Spleen (tissue), 11 donors: ENCODE measurements around the gene CDH7. TPM values are rescaled to one million over a fixed set of nuclear protein-coding genes. Genes with fewer than 3 reads are reported as not detected.

Experiments
- DNase-seq: peaks from one replicate; pipeline ENCODE4 v3.0.0-alpha.2; 2020
- H3K27ac ChIP-seq, 8 donors: fragments of 200-600 bp; sonication (generic) in 7 of 8; 1 replicate in 4 of 8; 2 replicates in 4 of 8; pipeline versions ENCODE4 v1.5.0 to v1.8.0; 2016 to 2021; ENCODE audit warnings: inconsistent platforms in 4 of 8, mild to moderate bottlenecking in 4 of 8, moderate library complexity in 1 of 8
- H3K27me3 ChIP-seq, 7 donors: fragments of 200-600 bp; sonication (generic) in 6 of 7; replicated peaks in 1 of 7; 1 replicate in 4 of 7; 2 replicates in 3 of 7; pipeline versions ENCODE4 v1.5.0 to v1.8.0; 2016 to 2021; ENCODE audit warnings: inconsistent platforms in 3 of 7, mild to moderate bottlenecking in 1 of 7
- H3K36me3 ChIP-seq, 6 donors: fragments of 200-600 bp; sonication (generic) in 5 of 6; 1 replicate in 4 of 6; 2 replicates in 2 of 6; pipeline versions ENCODE4 v1.5.0 to v1.8.0; 2016 to 2021; ENCODE audit warnings: inconsistent platforms in 2 of 6
- H3K4me1 ChIP-seq, 6 donors: fragments of 200-600 bp; sonication (generic) in 5 of 6; 1 replicate in 3 of 6; 2 replicates in 3 of 6; pipeline versions ENCODE4 v1.5.0 to v1.8.0; 2016 to 2021; ENCODE audit warnings: inconsistent platforms in 3 of 6
- H3K4me3 ChIP-seq, 8 donors: fragments of 200-600 bp; sonication (generic) in 7 of 8; 1 replicate in 4 of 8; 2 replicates in 4 of 8; pipeline versions ENCODE4 v1.5.0 to v1.8.0; 2016 to 2021; ENCODE audit warnings: inconsistent platforms in 4 of 8, mild to moderate bottlenecking in 4 of 8, moderate library complexity in 2 of 8
- H3K9me3 ChIP-seq, 8 donors: fragments of 200-600 bp; sonication (generic) in 7 of 8; 1 replicate in 4 of 8; 2 replicates in 4 of 8; pipeline versions ENCODE4 v1.5.0 to v1.8.0; 2016 to 2021; ENCODE audit warnings: inconsistent platforms in 4 of 8
- POLR2A ChIP-seq, 3 donors: fragments of 450-650 bp; IDR thresholded peaks; one replicate each; pipeline ENCODE4 v1.5.1; 2017; ENCODE audit warnings: antibody characterized with exemption in 3 of 3, mild to moderate bottlenecking in 1 of 3
- POLR2AphosphoS5 ChIP-seq, 3 donors: sonication (generic); formaldehyde crosslinking; IDR thresholded peaks; one replicate each; pipeline ENCODE4 v1.5.1; 2017; ENCODE audit warnings: antibody characterized with exemption in 3 of 3
- WGBS, 5 donors: extraction: QIAGEN DNeasy Blood & Tissue Kit in 3 of 5; methylation state at CpG; one replicate each; pipeline versions ENCODE4 v1.1.5 to v1.1.7; 2013 to 2018; 5-methylcytosine and 5-hydroxymethylcytosine counted together
- intact Hi-C: fragments of 100-400 bp; cut with DNase I; formaldehyde crosslinking; loops from one replicate; pipeline ENCODE4 v1.15.0; 2023; ENCODE audit warnings: low total_unique reads
- polyA plus RNA-seq, 3 donors: library from polyadenylated mRNA; stranded (reverse); fragments of 200-250 nt; gene quantifications; one replicate each; pipeline ENCODE4 v1.2.1, GENCODE V29; 2013
- total RNA-seq, 7 donors: library from RNA; depleted of rRNA in 3 of 7; stranded (reverse); fragments of >200 nt in 3 of 7; fragmentation: NEBNext Ultra II Directional in 4 of 7; extraction: Animal tissue kit (Norgen Biotek cat#: 25700) in 4 of 7; gene quantifications; one replicate each; pipeline versions ENCODE4 v1.1.0 to v1.2.1, GENCODE V29; 2016 to 2021
- TF ChIP-seq, protein P1 (sequence below), 11 experiments: fragments of 200-600 bp in 7 of 11; fragments of 450-650 bp in 4 of 11; sonication (generic) in 4 of 11; IDR thresholded peaks in 8 of 11; conservative IDR thresholded peaks in 3 of 11; 1 replicate in 7 of 11; 2 replicates in 4 of 11; pipeline versions ENCODE4 v1.4.0 to v1.8.0; 2016 to 2021; ENCODE audit warnings: antibody characterized with exemption in 11 of 11, inconsistent platforms in 4 of 11, mild to moderate bottlenecking in 1 of 11
- donor health status: healthy with polysubstance abuse.
- donor health status: DM: no; HTN: no; CAD: no; lungs with moderate emphysema.
- donor health status: DM: no; HTN: no; CAD: no.
- donor health status: Bipolar disorder and iron deficiency.
- donor health status: healthy.
- donor health status: DM: no; HTN: no; CAD: no.
- donor health status: DM: yes; HTN: yes; CAD: no.

The CDH7 gene
- total and polyA plus RNA-seq, 10 donors, result under 0.01 to 0.09 (median 0.06) TPM; not detected in 6

DNA sequence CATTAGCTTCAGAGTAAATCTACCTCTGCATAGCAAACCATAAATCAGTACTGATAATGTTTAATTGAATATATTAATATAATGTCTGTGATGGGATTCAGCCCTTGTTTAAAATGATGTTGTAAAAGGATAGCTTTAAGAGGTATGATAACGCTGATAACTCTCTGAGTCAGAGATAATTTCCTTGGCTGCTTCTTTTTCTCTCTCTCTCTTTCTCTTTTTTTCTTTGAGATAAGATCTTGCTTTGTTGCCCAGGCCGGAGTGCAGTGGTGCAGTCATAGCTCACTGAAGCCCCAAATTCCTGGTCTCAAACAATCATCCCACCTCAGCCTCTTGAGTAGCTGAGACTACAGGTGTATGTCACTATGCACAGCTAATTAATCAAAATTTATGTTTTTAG, 35.7 kb downstream of the CDH7 start:
- H3K4me3 ChIP-seq, result no peak overlapping the region
- no peaks in the 10 kb centered on the region for H3K4me1 ChIP-seq
- TF ChIP-seq POLR2AphosphoS5 (IDR thresholded peaks at IDR 0.05) (no peak), POLR2A (IDR thresholded peaks at IDR 0.05) (no peak)
- TF ChIP-seq, protein P1, sequence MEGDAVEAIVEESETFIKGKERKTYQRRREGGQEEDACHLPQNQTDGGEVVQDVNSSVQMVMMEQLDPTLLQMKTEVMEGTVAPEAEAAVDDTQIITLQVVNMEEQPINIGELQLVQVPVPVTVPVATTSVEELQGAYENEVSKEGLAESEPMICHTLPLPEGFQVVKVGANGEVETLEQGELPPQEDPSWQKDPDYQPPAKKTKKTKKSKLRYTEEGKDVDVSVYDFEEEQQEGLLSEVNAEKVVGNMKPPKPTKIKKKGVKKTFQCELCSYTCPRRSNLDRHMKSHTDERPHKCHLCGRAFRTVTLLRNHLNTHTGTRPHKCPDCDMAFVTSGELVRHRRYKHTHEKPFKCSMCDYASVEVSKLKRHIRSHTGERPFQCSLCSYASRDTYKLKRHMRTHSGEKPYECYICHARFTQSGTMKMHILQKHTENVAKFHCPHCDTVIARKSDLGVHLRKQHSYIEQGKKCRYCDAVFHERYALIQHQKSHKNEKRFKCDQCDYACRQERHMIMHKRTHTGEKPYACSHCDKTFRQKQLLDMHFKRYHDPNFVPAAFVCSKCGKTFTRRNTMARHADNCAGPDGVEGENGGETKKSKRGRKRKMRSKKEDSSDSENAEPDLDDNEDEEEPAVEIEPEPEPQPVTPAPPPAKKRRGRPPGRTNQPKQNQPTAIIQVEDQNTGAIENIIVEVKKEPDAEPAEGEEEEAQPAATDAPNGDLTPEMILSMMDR (IDR thresholded peaks at IDR 0.05 in 8 of 11, conservative IDR thresholded peaks at IDR 0.05 in 3 of 11), result no peak
- peaks cover 0 to 4% (median 0%) of the 10 kb centered on the region in 8 donors for H3K9me3 ChIP-seq
- no peaks in the 10 kb centered on the region for H3K36me3 ChIP-seq
- H3K27ac ChIP-seq, result no peak overlapping the region
- no peak for DNase-seq
- intact Hi-C loops, result no loop called here
- H3K27me3 ChIP-seq, result no peaks in the 10 kb centered on the region
- WGBS, 5 donors, result 64 to 78% (median 74%) methylated on average over 2 of the region's 2 CpGs

DNA sequence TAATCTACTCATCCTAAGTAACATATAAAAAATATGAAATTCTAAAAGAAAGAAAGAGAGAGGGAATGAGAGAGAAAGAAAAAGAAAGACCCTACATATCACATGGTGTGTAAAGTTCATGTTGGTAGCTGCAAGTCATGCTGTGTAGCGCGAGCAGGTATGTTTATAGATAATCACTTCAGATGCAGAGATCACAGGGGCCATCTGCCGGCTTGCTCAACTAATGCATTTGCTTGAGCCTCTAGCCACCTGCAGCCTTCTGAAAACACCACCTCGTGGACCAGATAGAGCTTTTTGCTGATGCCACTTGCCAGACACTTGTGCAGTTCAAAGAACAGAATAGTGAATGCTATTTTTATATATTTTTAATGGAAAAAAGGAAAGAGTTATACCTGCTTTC, 37.6 kb downstream of the CDH7 start:
- WGBS, 5 donors, result 50 to 79% (median 65%) methylated on average over 4 of the region's 4 CpGs
- no peaks in the 10 kb centered on the region for H3K9me3 ChIP-seq
- intact Hi-C loops, result no loop called here
- TF ChIP-seq POLR2A (IDR thresholded peaks at IDR 0.05) (no peak), POLR2AphosphoS5 (IDR thresholded peaks at IDR 0.05) (no peak)
- TF ChIP-seq, protein P1 (IDR thresholded peaks at IDR 0.05 in 8 of 11, conservative IDR thresholded peaks at IDR 0.05 in 3 of 11), result no peak
- no peak overlapping the region for H3K4me3 ChIP-seq
- H3K4me1 ChIP-seq, result no peaks in the 10 kb centered on the region
- H3K27me3 ChIP-seq, result no peaks in the 10 kb centered on the region
- DNase-seq, result no peak
- H3K27ac ChIP-seq, result no peak overlapping the region
- no peaks in the 10 kb centered on the region for H3K36me3 ChIP-seq

DNA sequence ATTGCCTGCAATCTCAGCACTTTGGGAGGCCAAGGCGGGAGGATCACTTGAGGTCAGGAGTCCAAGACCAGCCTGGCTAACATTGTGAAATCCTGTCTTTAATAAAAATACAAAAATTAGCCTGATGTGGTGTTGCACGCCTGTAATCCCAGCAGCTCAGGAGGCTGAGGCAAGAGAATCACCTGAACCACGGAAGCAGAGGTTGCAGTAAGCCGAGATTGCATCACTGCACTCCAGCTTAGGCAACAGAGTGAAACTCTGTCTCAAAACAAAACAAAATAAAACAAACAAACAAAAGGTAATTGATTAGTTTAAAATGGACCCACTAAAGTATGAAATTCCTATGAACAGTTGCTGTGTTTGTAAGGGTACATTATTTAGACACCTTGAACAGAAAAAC, 39.8 kb downstream of the CDH7 start:
- 80 to 92% (median 84%) methylated on average over 4 of the region's 4 CpGs for WGBS, 5 donors

DNA sequence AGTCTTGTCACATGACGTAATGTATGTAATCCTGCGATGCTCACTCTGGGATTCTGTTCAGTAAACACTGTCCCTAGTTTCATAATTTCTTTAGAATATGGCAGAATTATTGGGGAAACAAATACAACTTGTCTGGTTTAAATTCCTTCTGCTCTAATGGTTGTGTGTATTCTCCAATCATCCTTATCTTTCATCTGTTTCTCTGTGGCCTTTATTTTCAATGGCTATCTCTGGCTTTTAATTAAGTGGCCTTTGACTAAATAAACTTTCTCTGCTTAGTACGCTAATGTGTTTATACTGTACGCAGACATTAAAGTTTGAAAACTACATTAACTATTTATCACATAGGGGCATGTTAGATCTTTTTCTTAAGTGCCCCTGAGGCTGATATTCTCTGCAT, 40.9 kb downstream of the CDH7 start:
- TF ChIP-seq, protein P1 (IDR thresholded peaks at IDR 0.05 in 8 of 11, conservative IDR thresholded peaks at IDR 0.05 in 3 of 11), result no peak
- TF ChIP-seq POLR2AphosphoS5 (IDR thresholded peaks at IDR 0.05) (no peak), POLR2A (IDR thresholded peaks at IDR 0.05) (no peak)
- DNase-seq, result no peak
- H3K27ac ChIP-seq, result no peak overlapping the region
- intact Hi-C loops, result no loop called here
- H3K4me1 ChIP-seq, result no peaks in the 10 kb centered on the region
- no peaks in the 10 kb centered on the region for H3K9me3 ChIP-seq
- 84 to 88% (median 88%) methylated on average over 4 of the region's 4 CpGs for WGBS, 5 donors
- no peaks in the 10 kb centered on the region for H3K27me3 ChIP-seq
- no peak overlapping the region for H3K4me3 ChIP-seq
- H3K36me3 ChIP-seq, result no peaks in the 10 kb centered on the region

More for the DNA sequence above, 39.8 kb downstream of the CDH7 start:
- Histone ChIP-seq H3K4me1 (no peaks in the 10 kb centered on the region), H3K4me3 (no peak overlapping the region), H3K27me3 (no peaks in the 10 kb centered on the region), H3K9me3 (no peaks in the 10 kb centered on the region), H3K27ac (no peak overlapping the region), H3K36me3 (no peaks in the 10 kb centered on the region)
- TF ChIP-seq POLR2A (IDR thresholded peaks at IDR 0.05), result no peak
- intact Hi-C loops, result no loop called here
- DNase-seq, result no peak
